ENCODE data around the gene SAFB2. TPM values are rescaled to one million over a fixed set of nuclear protein-coding genes. Genes with fewer than 3 reads are reported as not detected.
A peak's percentile ranks its signal among the peaks of the same experiment; 100 is the strongest.

The SAFB2 gene
- total and polyA plus RNA-seq, 9 of the 15 experiments (the other 6 are each of a cell fraction or from before 2014, with no cell fraction given) = 4.5 to 103 (median 47.3) TPM

- TF ChIP-seq FOS (IDR thresholded peaks at IDR 0.05; ENCODE audit: extremely low read depth, insufficient read length) (no peak), KLF16 (IDR thresholded peaks at IDR 0.05) (peak; percentile 36; the same call in 1 of the 2 replicates), ATF7 (IDR thresholded peaks at IDR 0.05) (no peak), POU5F1 (IDR thresholded peaks at IDR 0.05; ENCODE audit: borderline replicate concordance, low read depth, low read length, partially characterized antibody) (no peak), EP300 (IDR thresholded peaks at IDR 0.05; ENCODE audit: low read length) (peak; percentile 53; the same call in 1 of the 2 replicates), RFX7 (CRISPR knock-in tag; IDR thresholded peaks at IDR 0.05) (no peak), WHSC1 (IDR thresholded peaks at IDR 0.05; ENCODE audit: low read length) (no peak), ATF6 (CRISPR knock-in tag; IDR thresholded peaks at IDR 0.05) (no peak), ZNF3 (CRISPR knock-in tag; IDR thresholded peaks at IDR 0.05) (no peak), ZNF449 (CRISPR knock-in tag; IDR thresholded peaks at IDR 0.05) (no peak), HSF4 (CRISPR knock-in tag; IDR thresholded peaks at IDR 0.05; ENCODE audit: borderline replicate concordance) (no peak), CHAMP1 (IDR thresholded peaks at IDR 0.05) (no peak), ZNF512 (tag; IDR thresholded peaks at IDR 0.05) (no peak), POLR2A (conservative IDR thresholded peaks at IDR 0.05) (peak; percentile 57), SP1 (CRISPR knock-in tag; IDR thresholded peaks at IDR 0.05) (no peak), TAL1 (IDR thresholded peaks at IDR 0.05) (peak; percentile 39; the same call in 1 of the 2 replicates), ZNF511 (CRISPR knock-in tag; IDR thresholded peaks at IDR 0.05) (no peak), MAFF (IDR thresholded peaks at IDR 0.05; ENCODE audit: low read length) (no peak), MCM3 (IDR thresholded peaks at IDR 0.05) (no peak), ZNF239 (CRISPR knock-in tag; IDR thresholded peaks at IDR 0.05) (no peak)
Measured at GRCh38 chr19:5585461-5586299, 36.9 kb downstream of the SAFB2 start (continued).

All from K562 (cell line).